HG03060 (cell line): ENCODE data around the gene AGR2.

Source experiments
- ATAC-seq: cut with Tn5 transposase; IDR thresholded peaks from one replicate; pipeline ENCODE4 v1.9.1; 2021; ENCODE audit warnings: low read depth, moderate number of reproducible peaks; ENCODE audit not compliant: unreplicated experiment

AGR2 gene

DNA sequence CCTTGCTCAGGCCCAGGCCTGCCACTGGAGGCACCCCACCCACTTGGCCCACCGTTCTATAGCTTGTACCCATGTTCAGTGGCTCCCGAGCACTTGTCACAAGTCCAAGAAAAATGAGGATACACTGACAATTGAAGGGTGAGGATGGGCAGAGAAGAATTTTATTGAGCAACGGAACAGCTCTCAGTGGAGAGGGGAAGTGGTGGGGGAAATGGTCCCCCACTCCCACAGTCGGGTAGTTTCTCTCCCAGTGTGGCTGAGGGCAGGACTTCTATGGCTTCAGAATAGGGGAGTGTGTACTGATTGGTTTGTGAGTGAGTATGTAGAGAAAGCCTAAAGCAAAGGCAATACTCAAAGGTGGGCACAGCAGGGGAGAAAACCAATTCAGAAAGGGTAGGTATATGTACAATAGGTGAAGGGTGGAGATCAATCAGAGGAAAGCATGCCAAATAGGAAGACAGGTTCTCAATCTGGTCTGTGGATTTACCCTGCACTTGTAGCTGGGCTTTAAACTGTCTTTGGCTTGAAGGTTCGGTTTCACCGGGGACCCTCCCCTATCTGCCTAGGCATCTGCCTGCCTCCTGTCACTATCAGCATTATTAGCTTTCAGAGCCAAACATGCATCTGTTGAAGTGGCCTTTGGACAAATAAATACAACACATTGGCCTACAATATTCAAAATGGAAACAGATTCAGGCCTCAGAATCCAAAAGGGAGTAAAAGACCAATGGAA, 60.1 kb downstream of the AGR2 start:
- no peak for ATAC-seq

DNA sequence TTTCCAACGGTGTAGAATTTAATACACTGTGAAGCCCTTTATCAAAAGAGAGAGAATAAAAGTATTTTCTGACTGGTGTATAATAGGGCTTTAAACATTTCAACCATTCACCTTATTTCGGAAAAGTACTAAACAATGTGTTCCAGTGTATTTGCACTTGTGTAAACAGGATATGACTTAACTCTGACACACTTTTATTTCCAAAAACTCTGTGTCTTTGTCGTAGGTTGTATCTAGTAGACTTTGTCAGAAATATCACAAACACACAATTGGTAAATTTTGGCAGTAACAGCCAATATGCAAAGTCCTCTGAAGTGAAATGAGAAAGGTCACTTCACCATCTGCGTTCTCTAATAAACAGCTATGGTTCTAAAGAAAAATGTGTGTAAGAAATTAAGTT, 61.6 kb downstream of the AGR2 start:
- no peak for ATAC-seq

DNA sequence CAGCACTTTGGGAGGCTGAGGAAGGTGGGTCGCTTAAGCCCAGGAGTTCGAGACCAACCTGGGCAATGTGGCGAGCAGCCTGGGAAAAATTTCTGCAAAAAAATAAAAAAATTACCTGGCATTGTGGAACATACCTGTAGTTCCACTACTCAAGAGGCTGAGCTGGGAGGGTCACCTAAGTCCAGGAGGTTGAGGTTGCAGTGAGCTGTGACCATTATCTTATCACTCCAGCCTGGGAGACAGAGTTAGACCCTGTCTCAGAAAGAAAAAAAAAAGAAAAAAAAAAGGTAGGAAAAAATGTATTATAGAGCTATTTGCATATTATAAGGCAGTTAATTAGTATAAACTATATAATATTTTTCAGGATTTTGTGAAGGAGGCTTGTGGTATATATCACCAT, 62.3 kb downstream of the AGR2 start:
- ATAC-seq: no peak
